AG04450 (cell line): ENCODE results near the gene PTMS. TPM values are rescaled to one million over a fixed set of nuclear protein-coding genes. Genes with fewer than 3 reads are reported as not detected.
"Not testable (repeated sequence)": the region's sequence is repeated elsewhere in the genome, so short reads cannot be mapped to it uniquely, and the experiment has no call there.

Experiments
- CTCF ChIA-PET: fragments of 300-600, 350-600 bp; formaldehyde crosslinking; extraction: SDS; loops from one replicate; lab custom pipeline; 2022; ENCODE audit warnings: antibody characterized with exemption, inconsistent platforms; lab: Charles Lee
- POLR2A ChIA-PET: fragments of 350-600 bp; formaldehyde crosslinking; extraction: SDS; loops from one replicate; lab custom pipeline; 2021; ENCODE audit warnings: antibody characterized with exemption, inconsistent platforms; lab: Yijun Ruan, JAX
- DNase-seq: peaks from one replicate; pipeline ENCODE4 v3.0.0-alpha.2; 2011; ENCODE audit warnings: low read depth, low spot score
- H3K27ac ChIP-seq: one replicate; pipeline ENCODE4 v1.5.1; 2012; ENCODE audit warnings: low read depth, low read length, control low read depth
- H3K27me3 ChIP-seq: one replicate; pipeline ENCODE4 v1.6.0; 2012; ENCODE audit warnings: low read length; ENCODE audit not compliant: control insufficient read depth, insufficient read depth
- H3K4me3 ChIP-seq: 2 replicates; pipeline ENCODE4 v1.5.1; 2011; ENCODE audit warnings: mild to moderate bottlenecking, low read depth, low read length, control low read depth
- H3K9me3 ChIP-seq: 2 replicates; pipeline ENCODE4 v1.5.1; 2012; ENCODE audit warnings: low read length; ENCODE audit not compliant: control insufficient read depth, insufficient read depth
- polyA plus RNA-seq: library from polyadenylated mRNA; depleted of rRNA; stranded (reverse); fragments of >200 nt; gene quantifications from 2 replicates; pipeline ENCODE4 v1.2.3, GENCODE V29; 2011
- TF ChIP-seq, protein P1 (sequence below): IDR thresholded peaks from 2 replicates; pipeline ENCODE4 v1.5.1; 2011; ENCODE audit warnings: low read depth, low read length, control low read depth, inconsistent platforms

Gene PTMS
- polyA plus RNA-seq, 1 experiment, result 170 TPM

DNA sequence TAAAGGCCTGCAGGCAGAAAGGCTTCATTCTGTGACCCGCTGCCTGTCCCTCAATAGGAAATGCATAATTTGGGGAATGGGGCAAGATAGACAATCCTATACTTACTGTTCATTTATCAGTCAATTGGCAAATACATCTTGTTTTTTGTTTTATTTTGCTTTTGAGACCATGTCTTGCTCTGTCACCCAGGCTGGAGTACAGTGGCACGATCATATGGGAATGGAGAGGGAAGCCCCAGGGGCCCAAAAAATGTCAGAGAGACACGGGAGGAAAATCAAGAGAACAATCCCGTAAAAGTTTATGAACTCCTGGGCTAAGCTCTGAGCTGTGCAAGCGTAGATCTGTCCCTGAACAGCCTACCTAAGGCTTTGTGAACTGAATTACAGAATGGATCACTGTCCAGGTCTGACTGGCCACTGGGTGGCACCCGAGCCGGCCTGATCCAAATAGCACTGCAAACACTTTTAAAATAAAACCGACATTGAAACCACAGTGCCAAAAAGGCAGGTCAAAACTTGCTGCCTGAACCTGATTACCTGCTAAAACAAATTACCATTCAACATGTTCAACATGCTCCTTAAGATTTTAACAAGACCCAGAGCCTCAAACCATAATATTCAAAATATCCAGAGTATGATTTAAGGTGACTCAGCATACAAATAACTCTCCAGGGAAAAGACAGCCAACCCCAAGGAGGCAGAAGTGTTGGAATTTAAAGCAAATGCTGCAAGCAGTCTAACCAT lies 30.5 kb upstream of the PTMS start:
- no peak for DNase-seq
- ChIA-PET CTCF (interaction anchor here (0.7 to 4.0 kb wide), 8 partner anchors 11 to 98 kb away, joined by 3 to 24 read pairs (median 4); partner anchors contain the start of genes COPS7A and MLF2), POLR2A (interaction anchor here (1.1 to 2.1 kb wide), 3 partner anchors 9 to 34 kb away, joined by 3 to 7 read pairs (median 4); partner anchors contain the start of gene COPS7A)
- TF ChIP-seq, protein P1, sequence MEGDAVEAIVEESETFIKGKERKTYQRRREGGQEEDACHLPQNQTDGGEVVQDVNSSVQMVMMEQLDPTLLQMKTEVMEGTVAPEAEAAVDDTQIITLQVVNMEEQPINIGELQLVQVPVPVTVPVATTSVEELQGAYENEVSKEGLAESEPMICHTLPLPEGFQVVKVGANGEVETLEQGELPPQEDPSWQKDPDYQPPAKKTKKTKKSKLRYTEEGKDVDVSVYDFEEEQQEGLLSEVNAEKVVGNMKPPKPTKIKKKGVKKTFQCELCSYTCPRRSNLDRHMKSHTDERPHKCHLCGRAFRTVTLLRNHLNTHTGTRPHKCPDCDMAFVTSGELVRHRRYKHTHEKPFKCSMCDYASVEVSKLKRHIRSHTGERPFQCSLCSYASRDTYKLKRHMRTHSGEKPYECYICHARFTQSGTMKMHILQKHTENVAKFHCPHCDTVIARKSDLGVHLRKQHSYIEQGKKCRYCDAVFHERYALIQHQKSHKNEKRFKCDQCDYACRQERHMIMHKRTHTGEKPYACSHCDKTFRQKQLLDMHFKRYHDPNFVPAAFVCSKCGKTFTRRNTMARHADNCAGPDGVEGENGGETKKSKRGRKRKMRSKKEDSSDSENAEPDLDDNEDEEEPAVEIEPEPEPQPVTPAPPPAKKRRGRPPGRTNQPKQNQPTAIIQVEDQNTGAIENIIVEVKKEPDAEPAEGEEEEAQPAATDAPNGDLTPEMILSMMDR, result peak; percentile 77
- H3K9me3 ChIP-seq, result no peaks in the 10 kb centered on the region
- H3K27ac ChIP-seq, result peak overlapping the region; percentile 22
- H3K27me3 ChIP-seq, result no peaks in the 10 kb centered on the region
- no peak overlapping the region for H3K4me3 ChIP-seq

DNA sequence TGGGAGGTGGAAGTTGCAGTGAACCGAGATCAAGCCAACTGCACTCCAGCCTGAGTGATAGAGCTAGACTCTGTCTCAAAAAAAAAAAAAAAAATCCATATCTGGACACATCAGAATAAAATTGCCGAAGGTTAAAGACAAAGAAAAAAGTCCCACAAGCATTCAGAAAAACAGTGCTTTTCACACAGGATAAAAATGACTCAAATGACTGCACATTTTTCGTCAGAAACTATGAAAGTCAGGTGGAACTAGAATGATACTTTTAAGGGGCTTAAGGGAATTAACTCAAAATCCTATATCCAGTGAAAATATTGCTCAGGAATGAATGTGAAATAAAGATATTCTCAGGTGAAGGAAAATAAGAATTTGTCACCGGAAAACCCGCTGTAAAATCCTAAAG lies 29.4 kb upstream of the PTMS start:
- ChIA-PET POLR2A (interaction anchor here (1.1 kb wide), 1 partner anchor 8 kb away, joined by 4 read pairs; no protein-coding TSS in a partner anchor), CTCF (interaction anchor here (0.7 to 4.0 kb wide), 6 partner anchors 16 to 90 kb away, joined by 3 to 24 read pairs (median 4); partner anchors contain the start of gene MLF2)
- no peak overlapping the region for H3K27ac ChIP-seq
- no peak for DNase-seq
- no peak overlapping the region for H3K4me3 ChIP-seq
- H3K27me3 ChIP-seq, result no peaks in the 10 kb centered on the region
- TF ChIP-seq, protein P1, result no peak
- H3K9me3 ChIP-seq, result no peaks in the 10 kb centered on the region

DNA sequence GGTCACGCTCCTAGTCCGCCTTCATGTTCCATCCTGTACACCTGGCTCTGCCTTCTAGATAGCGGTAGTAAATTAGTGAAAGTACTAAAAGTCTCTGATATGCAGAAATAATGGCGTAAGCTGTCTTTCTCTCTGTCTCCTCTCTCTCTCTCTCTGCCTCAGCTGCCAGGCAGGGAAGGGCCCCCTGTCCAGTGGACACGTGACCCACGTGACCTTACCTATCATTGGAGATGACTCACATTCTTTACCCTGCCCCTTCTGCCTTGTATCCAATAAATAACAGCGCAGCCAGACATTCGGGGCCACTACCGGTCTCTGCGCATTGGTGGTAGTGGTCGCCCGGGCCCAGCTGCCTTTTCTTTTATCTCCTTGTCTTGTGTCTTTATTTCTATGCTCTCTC lies 24.1 kb upstream of the PTMS start:
- H3K27me3 ChIP-seq, DNase-seq, H3K27ac ChIP-seq, H3K9me3 ChIP-seq, H3K4me3 ChIP-seq: not testable (repeated sequence)
- ChIA-PET CTCF (interaction anchor here (3.8 kb wide), 1 partner anchor 11 kb away, joined by 24 read pairs; the partner anchor contains the start of gene MLF2), POLR2A (interaction anchor here (1.2 kb wide), 1 partner anchor 24 kb away, joined by 3 read pairs; the partner anchor contains the start of gene PTMS)

DNA sequence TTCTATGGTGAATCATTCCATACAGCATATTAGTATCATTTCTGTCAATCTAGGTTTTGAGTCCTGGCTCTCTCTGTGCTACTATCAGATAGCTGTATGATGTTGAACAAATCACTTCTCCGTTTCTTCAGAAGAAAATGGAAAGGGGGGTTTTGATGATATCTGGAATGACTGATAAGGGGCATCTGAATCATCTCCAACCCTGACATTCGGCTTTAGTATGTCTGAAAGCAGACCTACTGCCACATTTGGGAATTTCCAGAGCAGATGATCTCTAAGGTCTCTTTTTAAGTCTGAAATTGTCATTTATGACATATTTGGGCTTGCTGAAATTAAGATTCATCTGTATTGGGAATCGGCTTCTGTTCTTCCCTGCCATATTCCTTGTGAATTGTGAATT lies 23.3 kb upstream of the PTMS start:
- no peak overlapping the region for H3K4me3 ChIP-seq
- POLR2A ChIA-PET, result interaction anchor here (1.2 kb wide), 1 partner anchor 24 kb away, joined by 3 read pairs; the partner anchor contains the start of gene PTMS
- CTCF ChIA-PET, result interaction anchor here (0.6 to 3.8 kb wide), 2 partner anchors 10 to 33 kb away, joined by 5 to 24 read pairs; partner anchors contain the start of gene MLF2
- no peaks in the 10 kb centered on the region for H3K27me3 ChIP-seq
- DNase-seq, result no peak
- no peaks in the 10 kb centered on the region for H3K9me3 ChIP-seq
- H3K27ac ChIP-seq, result no peak overlapping the region
- TF ChIP-seq, protein P1, result no peak

DNA sequence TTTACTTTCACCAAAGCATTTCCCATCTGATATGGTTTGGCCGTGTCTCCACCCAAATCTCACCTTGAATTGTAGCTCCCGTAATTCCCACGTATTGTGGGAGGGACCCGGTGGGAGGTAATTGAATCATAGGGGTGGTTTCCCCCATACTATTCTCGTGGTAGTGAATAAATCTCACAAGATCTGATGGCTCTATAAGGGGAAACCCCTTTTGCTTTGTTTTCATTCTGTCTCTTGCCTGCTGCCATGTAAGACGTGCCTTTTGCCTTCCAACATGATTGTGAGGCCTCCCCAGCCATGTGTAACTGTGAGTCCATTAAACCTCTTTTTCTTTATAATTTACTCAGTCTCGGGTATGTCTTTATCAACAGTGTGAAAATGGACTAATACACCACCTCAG lies 22.9 kb upstream of the PTMS start:
- ChIA-PET POLR2A (interaction anchor here (1.2 kb wide), 1 partner anchor 23 kb away, joined by 3 read pairs; the partner anchor contains the start of gene PTMS), CTCF (interaction anchor here (0.6 to 3.8 kb wide), 2 partner anchors 10 to 33 kb away, joined by 5 to 24 read pairs; partner anchors contain the start of gene MLF2)
- H3K4me3 ChIP-seq, result not testable (repeated sequence)

More for the DNA sequence above, 22.9 kb upstream of the PTMS start:
- not testable (repeated sequence) for H3K27ac ChIP-seq, DNase-seq, H3K9me3 ChIP-seq, H3K27me3 ChIP-seq
